Large intestine (tissue), 3 donors: ENCODE results near the gene NTHL1. TPM values are rescaled to one million over a fixed set of nuclear protein-coding genes. Genes with fewer than 3 reads are reported as not detected.

Experiments
- DNase-seq, 2 donors: peaks; one replicate each; pipeline versions ENCODE4 v3.0.0 to v3.0.0-alpha.2; 2013
- H3K27ac ChIP-seq: one replicate; pipeline ENCODE4 v1.5.1; 2013; ENCODE audit warnings: low read length
- H3K27me3 ChIP-seq: 2 replicates; pipeline ENCODE4 v1.6.1; 2013; ENCODE audit warnings: low read length; ENCODE audit not compliant: control insufficient read depth, insufficient read depth
- H3K36me3 ChIP-seq: 2 replicates; pipeline ENCODE4 v1.6.1; 2013; ENCODE audit warnings: low read length; ENCODE audit not compliant: control insufficient read depth, insufficient read depth
- H3K4me1 ChIP-seq: one replicate; pipeline ENCODE4 v1.6.1; 2013; ENCODE audit warnings: low read length; ENCODE audit not compliant: control insufficient read depth, insufficient read depth
- H3K4me3 ChIP-seq: one replicate; pipeline ENCODE4 v1.5.1; 2013; ENCODE audit warnings: low read length
- H3K9me3 ChIP-seq: one replicate; pipeline ENCODE4 v1.6.1; 2013; ENCODE audit warnings: mild to moderate bottlenecking, low read depth, low read length, moderate library complexity; ENCODE audit not compliant: control insufficient read depth
- WGBS: methylation state at CpG from one replicate; pipeline ENCODE4 v1.1.5; 2013; ENCODE audit warnings: low lambda C conversion rate; ENCODE audit not compliant: insufficient coverage; 5-methylcytosine and 5-hydroxymethylcytosine counted together
- polyA plus RNA-seq: library from polyadenylated mRNA; unstranded; fragments of 120-200 nt; gene quantifications from one replicate; pipeline ENCODE4 v1.2.1, GENCODE V29; 2013

Gene NTHL1
- polyA plus RNA-seq, 1 donor = 15.6 TPM

- H3K4me1 ChIP-seq = no peaks in the 10 kb centered on the region
- H3K27ac ChIP-seq = no peak overlapping the region
- no peak for DNase-seq
- no peak overlapping the region for H3K4me3 ChIP-seq
- no CpG with 5 or more reads among the region's 29 CpGs for WGBS
- H3K27me3 ChIP-seq = no peaks in the 10 kb centered on the region
- H3K36me3 ChIP-seq = peaks cover 75% of the 10 kb centered on the region
- no peaks in the 10 kb centered on the region for H3K9me3 ChIP-seq
Observed at GRCh38 chr16:2054543-2055245, 7.1 kb upstream of the NTHL1 start.

DNA sequence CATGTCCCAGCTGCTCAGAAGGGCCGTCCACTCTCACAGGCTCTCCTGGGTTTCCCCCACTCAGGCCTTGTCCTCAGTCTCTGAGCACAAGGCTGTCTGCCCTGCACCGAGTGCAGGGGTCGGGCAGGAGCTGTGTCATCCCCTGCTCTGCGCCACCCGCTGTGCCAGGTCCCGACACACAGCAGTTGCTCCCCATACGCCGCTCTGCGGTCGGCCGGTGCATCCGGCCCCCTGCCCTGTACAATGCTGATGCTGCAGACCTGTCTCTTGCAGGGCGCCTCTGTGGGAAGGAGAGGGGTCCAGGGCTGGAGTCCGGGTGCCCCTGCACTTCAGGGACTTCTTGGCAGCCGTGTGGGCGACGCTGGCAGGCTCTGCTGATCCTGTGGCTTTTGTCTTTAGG is 6.3 kb upstream of the NTHL1 start:
- Histone ChIP-seq H3K36me3 (peaks cover 75% of the 10 kb centered on the region), H3K27ac (no peak overlapping the region), H3K4me3 (no peak overlapping the region), H3K9me3 (no peaks in the 10 kb centered on the region), H3K4me1 (no peaks in the 10 kb centered on the region), H3K27me3 (no peaks in the 10 kb centered on the region)
- no peak for DNase-seq
- no CpG with 5 or more reads among the region's 17 CpGs for WGBS

DNA sequence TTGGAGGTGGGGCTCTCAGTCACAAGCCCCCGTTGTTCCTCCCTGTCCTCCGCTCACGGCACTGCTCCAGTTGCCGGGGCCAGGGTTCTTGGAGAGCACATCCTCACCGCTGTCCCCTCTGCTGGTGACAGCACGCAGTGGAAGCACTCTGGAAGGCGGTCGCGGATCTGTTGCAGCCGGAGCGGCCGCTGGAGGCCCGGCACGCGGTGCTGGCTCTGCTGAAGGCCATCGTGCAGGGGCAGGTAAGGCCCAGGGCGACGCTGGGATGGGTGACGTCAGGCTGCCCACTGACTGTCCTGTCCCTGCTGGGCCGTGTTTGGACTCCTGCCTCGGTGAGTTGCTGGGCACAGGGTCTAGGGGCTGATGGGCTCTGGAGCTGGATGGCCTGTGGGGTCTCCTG is 5.6 kb upstream of the NTHL1 start:
- no peak for DNase-seq
- Histone ChIP-seq H3K9me3 (no peaks in the 10 kb centered on the region), H3K36me3 (peaks cover 68% of the 10 kb centered on the region), H3K27me3 (no peaks in the 10 kb centered on the region), H3K4me1 (peaks cover 3% of the 10 kb centered on the region), H3K4me3 (no peak overlapping the region), H3K27ac (no peak overlapping the region)
- WGBS = no CpG with 5 or more reads among the region's 21 CpGs

DNA sequence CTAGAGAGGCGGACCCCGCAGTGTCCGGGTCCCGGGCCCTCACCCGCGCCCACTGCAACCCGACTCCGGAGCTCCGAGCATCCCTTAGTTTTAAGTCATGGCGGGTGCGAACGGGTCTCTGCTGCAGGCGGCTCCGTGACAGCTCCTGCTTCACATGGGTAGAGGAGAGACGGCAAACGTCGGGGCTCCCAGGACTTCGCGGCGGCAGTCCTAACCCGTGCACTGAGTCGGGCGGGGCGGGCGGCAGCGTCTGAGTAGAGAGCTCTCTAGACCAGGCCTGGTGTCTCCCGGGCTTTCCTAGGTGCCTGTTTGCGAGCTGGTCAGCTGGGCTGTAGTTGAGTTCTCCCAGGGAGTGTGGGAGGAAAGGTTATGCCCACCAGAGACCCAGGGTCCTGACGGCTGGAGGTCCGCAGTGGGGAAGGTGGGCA is 496 bp upstream of the NTHL1 start:
- DNase-seq = no peak
- no CpG with 5 or more reads among the region's 30 CpGs for WGBS
- Histone ChIP-seq H3K27ac (no peak overlapping the region), H3K27me3 (no peaks in the 10 kb centered on the region), H3K36me3 (peaks cover 39% of the 10 kb centered on the region), H3K4me3 (peak overlapping the region; percentile 85), H3K9me3 (no peaks in the 10 kb centered on the region), H3K4me1 (peaks cover 8% of the 10 kb centered on the region)

DNA sequence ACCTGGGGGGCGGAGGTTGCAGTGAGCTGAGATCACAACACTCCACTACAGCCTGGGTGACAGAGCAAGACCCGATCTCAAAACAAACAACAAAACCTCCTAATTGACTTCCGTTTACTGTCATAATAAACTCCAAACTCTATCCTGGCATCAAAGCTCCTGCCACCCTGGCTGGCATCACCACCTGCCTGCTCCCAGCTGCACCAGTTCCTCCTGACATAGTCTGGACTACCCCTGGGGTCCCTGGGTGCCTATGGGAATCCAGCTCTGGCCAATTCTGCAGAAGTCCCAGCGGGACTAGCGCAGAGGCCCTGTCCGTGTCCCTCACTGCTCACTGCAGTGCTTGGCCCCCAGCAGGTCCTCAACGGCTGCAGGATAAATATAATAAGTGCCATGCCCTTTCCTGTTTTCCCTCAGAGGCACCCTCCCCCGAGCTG is 723 bp downstream of the NTHL1 start:
- Histone ChIP-seq H3K9me3 (no peaks in the 10 kb centered on the region), H3K4me3 (peak overlapping the region; percentile 75), H3K36me3 (peaks cover 31% of the 10 kb centered on the region), H3K27me3 (no peaks in the 10 kb centered on the region), H3K4me1 (peaks cover 13% of the 10 kb centered on the region), H3K27ac (peak overlapping the region; percentile 51)
- no peak for DNase-seq
- no CpG with 5 or more reads among the region's 8 CpGs for WGBS

GRCh38 chr16:2045965-2046892 is 1.4 kb downstream of the NTHL1 start:
- H3K4me1 ChIP-seq = peaks cover 15% of the 10 kb centered on the region
- no CpG with 5 or more reads among the region's 21 CpGs for WGBS
- H3K9me3 ChIP-seq = no peaks in the 10 kb centered on the region
- H3K36me3 ChIP-seq = peaks cover 26% of the 10 kb centered on the region
- no peaks in the 10 kb centered on the region for H3K27me3 ChIP-seq
- H3K27ac ChIP-seq = no peak overlapping the region
- DNase-seq = no peak
- no peak overlapping the region for H3K4me3 ChIP-seq

DNA sequence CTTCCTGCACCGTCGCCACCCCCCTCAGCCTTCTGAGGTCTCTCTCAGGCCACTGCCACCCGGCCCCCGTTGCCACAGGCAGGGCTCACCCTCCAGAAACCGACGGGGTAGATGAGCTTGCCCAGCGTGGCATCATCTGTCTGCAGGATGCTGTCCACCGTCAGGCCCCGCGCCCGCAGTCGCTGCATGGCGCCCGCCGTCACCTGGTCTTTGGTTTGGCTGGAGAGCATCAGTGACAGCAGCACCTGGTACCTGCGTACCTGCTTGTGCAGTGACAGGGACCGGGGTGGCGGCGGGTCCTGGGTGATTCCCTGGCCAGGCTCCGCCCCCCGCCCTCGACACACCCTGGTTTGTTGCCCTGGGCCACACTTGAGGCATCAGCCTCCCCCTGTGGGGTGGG is 3.1 kb downstream of the NTHL1 start:
- Histone ChIP-seq H3K4me1 (peaks cover 25% of the 10 kb centered on the region), H3K27ac (no peak overlapping the region), H3K36me3 (peaks cover 18% of the 10 kb centered on the region), H3K27me3 (no peaks in the 10 kb centered on the region), H3K4me3 (no peak overlapping the region), H3K9me3 (no peaks in the 10 kb centered on the region)
- no CpG with 5 or more reads among the region's 22 CpGs for WGBS
- DNase-seq = no peak

DNA sequence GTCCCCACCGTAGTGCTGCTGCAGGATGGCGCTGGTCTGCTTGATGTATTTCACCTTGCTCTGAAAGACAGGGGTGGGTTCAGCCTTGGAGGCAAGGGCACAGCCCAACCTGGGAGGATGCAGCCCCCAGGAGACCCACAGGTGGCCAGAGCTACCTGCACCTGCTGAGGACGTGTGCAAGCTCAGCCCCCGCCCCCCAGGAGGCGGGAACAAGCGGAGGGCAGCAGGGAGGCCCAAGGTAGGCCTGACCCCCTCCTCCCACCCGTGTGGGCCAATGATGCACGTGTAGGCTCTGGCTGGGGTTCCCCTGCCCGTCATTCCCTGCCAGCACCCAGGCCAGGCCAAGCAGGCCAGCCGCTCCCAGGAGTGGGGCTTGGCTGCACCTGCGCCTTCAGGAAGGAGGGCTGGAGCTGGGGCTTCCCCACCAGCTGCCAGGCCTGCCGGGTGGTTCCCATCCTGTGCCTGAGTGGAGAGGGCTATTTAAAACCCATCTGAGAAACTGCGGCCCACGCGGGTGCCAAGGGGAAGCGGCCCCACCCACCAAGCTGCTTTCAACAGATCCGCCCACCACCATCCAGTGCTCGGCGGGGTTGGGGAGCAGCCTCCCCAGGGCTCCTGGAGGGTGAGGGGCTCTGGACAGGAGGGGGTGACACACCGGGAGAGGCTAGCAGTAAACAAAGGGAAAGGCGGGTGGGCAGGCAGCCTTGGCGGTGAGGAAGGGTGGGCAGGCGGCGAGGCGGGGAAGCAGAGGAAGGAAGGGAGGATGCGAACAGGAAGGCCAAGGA is 3.8 kb downstream of the NTHL1 start:
- Histone ChIP-seq H3K27me3 (no peaks in the 10 kb centered on the region), H3K27ac (no peak overlapping the region), H3K36me3 (peaks cover 18% of the 10 kb centered on the region), H3K4me1 (peaks cover 31% of the 10 kb centered on the region), H3K4me3 (no peak overlapping the region), H3K9me3 (no peaks in the 10 kb centered on the region)
- DNase-seq = no peak
- no CpG with 5 or more reads among the region's 26 CpGs for WGBS

DNA sequence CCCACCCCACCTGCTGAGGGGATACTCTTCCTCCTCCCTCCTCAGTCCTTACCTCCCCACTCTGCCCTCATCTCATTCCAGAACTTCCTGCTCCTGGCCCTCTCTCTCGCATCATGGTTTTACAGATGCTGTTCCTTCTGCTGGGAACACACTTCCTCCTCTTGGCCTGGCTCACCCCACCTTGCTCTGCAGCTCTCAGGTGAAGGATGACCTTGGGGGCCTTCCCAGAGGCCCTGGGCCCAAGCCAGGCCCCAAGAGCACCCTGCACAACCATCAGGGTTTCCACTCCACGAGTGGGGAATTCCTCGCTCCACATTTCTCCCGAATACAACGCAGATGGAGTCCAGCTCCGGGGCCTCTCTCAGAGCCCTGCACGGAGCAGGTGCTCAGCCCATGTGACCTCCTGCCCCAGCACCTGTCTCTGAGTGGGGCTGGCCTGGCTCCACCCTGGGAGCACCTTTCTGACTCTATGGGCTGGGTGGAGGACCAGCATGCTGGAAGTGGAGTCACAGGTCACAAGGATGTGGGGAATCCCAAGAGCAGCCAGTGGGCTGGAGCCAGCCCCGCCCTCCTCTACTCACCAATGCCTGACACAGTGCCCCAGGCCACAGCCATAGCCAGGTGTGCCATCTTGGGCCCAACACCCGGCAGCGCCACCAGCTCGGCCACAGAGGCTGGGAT is 4.5 kb downstream of the NTHL1 start:
- Histone ChIP-seq H3K4me1 (peaks cover 29% of the 10 kb centered on the region), H3K27me3 (no peaks in the 10 kb centered on the region), H3K36me3 (peaks cover 20% of the 10 kb centered on the region), H3K4me3 (no peak overlapping the region), H3K9me3 (peaks cover under 1% of the 10 kb centered on the region), H3K27ac (no peak overlapping the region)
- no peak for DNase-seq
- WGBS = no CpG with 5 or more reads among the region's 11 CpGs
